ENCODE measurements around the gene SRRM3. TPM values are rescaled to one million over a fixed set of nuclear protein-coding genes. Genes with fewer than 3 reads are reported as not detected.

The SRRM3 gene
- total and polyA plus RNA-seq, 9 of the 15 experiments (the other 6 are each of a cell fraction or from before 2014, with no cell fraction given): 0.04 to 0.91 (median 0.46) TPM; not detected in 2

DNA sequence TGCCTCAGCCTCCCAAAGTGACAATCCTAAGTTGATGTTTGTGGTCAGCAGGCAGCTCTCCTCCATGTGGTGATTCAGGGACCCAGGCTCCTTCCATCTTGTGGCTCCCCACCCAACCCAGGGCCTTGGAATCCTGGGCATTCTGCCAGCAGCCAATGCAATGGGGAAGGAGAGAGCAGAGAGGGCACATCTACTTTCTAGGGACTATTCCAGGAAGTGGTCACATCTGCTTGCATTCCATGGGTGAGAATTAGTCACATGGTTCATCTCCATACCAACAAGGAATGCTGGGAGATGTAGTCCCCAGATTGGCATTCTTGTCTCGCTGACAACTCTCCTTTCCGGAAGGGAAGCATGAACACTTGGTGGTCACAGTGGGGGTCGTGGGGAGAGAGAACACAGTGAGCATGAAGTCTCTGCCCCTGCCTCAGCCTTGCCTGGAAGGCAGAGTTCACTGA, 9.9 kb upstream of the SRRM3 start (continued):
- TF ChIP-seq SRSF3 (IDR thresholded peaks at IDR 0.05; ENCODE audit: insufficient read depth, low read length) (no peak), ATF1 (CRISPR knock-in tag; IDR thresholded peaks at IDR 0.05) (no peak), ATF1 (tag; IDR thresholded peaks at IDR 0.05) (peak; percentile 41; the same call in 1 of the 2 replicates), POLR2H (tag; IDR thresholded peaks at IDR 0.05; ENCODE audit: low read depth) (no peak), ETS1 (conservative IDR thresholded peaks at IDR 0.05; ENCODE audit: control insufficient read depth, low read depth, low read length) (peak; percentile 69; the same call in 1 of the 2 replicates), ZNF395 (CRISPR knock-in tag; IDR thresholded peaks at IDR 0.05) (no peak), SFPQ (IDR thresholded peaks at IDR 0.05; ENCODE audit: low read depth, low read length) (no peak), RREB1 (CRISPR knock-in tag; IDR thresholded peaks at IDR 0.05) (no peak), ELK3 (CRISPR knock-in tag; IDR thresholded peaks at IDR 0.05) (no peak)
- TF ChIP-seq, protein P1, sequence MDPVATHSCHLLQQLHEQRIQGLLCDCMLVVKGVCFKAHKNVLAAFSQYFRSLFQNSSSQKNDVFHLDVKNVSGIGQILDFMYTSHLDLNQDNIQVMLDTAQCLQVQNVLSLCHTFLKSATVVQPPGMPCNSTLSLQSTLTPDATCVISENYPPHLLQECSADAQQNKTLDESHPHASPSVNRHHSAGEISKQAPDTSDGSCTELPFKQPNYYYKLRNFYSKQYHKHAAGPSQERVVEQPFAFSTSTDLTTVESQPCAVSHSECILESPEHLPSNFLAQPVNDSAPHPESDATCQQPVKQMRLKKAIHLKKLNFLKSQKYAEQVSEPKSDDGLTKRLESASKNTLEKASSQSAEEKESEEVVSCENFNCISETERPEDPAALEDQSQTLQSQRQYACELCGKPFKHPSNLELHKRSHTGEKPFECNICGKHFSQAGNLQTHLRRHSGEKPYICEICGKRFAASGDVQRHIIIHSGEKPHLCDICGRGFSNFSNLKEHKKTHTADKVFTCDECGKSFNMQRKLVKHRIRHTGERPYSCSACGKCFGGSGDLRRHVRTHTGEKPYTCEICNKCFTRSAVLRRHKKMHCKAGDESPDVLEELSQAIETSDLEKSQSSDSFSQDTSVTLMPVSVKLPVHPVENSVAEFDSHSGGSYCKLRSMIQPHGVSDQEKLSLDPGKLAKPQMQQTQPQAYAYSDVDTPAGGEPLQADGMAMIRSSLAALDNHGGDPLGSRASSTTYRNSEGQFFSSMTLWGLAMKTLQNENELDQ (CRISPR knock-in tag; IDR thresholded peaks at IDR 0.05; ENCODE audit: borderline replicate concordance): no peak

All from K562 (cell line).